Activated naive CD8-positive, alpha-beta T cell (primary cell): Measurements from ENCODE around the gene ECE1.

Source experiments
- H3K27ac Mint-ChIP-seq: one replicate; pipeline ENCODE4 v1.8.0; 2021; ENCODE audit warnings: mixed read lengths
- H3K27me3 Mint-ChIP-seq: one replicate; pipeline ENCODE4 v1.8.0; 2021; ENCODE audit warnings: mixed read lengths
- H3K36me3 Mint-ChIP-seq: one replicate; pipeline ENCODE4 v1.8.0; 2021; ENCODE audit warnings: mixed read lengths
- H3K4me1 Mint-ChIP-seq: one replicate; pipeline ENCODE4 v1.8.0; 2021; ENCODE audit warnings: low read depth, mixed read lengths
- H3K4me3 Mint-ChIP-seq: one replicate; pipeline ENCODE4 v1.8.0; 2021; ENCODE audit warnings: mild to moderate bottlenecking, mixed read lengths
- H3K9me3 Mint-ChIP-seq: one replicate; pipeline ENCODE4 v1.8.0; 2021; ENCODE audit warnings: low read depth, mixed read lengths

The ECE1 gene

GRCh38 chr1:21289700-21290545 lies at the start of gene ECE1:
ECE1 (minus strand) TSS chr1:21290463; CDS start chr1:21290414, 49 bp downstream.
- Mint-ChIP-seq H3K9me3 (no peaks in the 10 kb centered on the region), H3K27me3 (no peaks in the 10 kb centered on the region), H3K27ac (peak within 1 kb of the TSS; percentile 94)

DNA sequence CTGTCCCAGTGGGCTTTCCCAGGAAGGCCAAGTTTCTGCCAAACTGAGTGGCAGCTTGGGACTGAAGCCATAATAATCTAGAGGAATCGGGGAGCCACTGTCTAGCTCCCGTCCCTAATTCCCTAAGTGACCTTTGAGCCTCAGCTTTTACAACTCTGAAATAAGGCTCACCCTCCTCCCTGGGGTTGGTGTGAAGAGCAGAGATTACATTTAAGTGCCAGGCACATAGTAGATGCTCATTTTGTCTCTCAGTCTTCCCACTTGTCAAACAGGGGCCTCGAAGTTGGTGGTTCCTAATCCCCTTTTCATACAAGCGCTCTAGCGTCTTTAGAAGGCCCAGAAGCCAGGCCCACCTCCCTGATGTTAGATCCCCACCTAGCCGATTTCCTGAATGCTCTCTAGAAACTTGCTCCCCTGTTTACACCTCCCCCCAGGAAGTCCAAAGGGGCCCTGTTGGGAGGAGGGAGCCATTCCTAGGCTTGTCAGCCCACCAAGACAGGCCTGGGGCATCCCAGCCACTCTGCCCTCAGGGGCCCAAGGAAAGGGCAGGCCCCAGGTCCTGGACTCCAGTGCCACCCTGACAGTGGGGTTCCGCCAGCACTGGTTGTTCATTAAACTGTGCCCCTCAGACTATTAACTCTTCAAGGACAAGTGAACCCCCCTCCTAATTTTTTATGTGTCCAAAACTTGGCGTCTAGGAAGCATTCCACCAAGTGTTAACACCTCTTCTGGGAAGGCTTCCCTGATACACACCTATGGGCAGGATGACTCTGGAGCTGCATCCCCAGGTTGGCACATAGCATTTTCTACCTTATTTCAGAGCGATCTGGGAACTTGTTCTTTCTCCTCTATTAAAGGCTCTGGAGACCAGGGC lies 49.3 kb upstream of the ECE1 start:
- Mint-ChIP-seq H3K36me3 (no peaks in the 10 kb centered on the region), H3K9me3 (no peaks in the 10 kb centered on the region), H3K4me3 (peak overlapping the region; percentile 7), H3K4me1 (peaks cover 89% of the 10 kb centered on the region), H3K27ac (peak overlapping the region; percentile 61), H3K27me3 (no peaks in the 10 kb centered on the region)

More at GRCh38 chr1:21289700-21290545, at the start of gene ECE1:
- Mint-ChIP-seq H3K36me3 (peaks cover 2% of the 10 kb centered on the region), H3K4me1 (peaks cover 58% of the 10 kb centered on the region), H3K4me3 (peak within 1 kb of the TSS; percentile 90)

GRCh38 chr1:21338573-21339355 lies 48.5 kb upstream of the ECE1 start:
- H3K4me1 Mint-ChIP-seq = peaks cover 93% of the 10 kb centered on the region
- H3K9me3 Mint-ChIP-seq = no peaks in the 10 kb centered on the region
- no peaks in the 10 kb centered on the region for H3K27me3 Mint-ChIP-seq
- H3K27ac Mint-ChIP-seq = peak overlapping the region; percentile 61
- peak overlapping the region; percentile 27 for H3K4me3 Mint-ChIP-seq
- H3K36me3 Mint-ChIP-seq = no peaks in the 10 kb centered on the region

DNA sequence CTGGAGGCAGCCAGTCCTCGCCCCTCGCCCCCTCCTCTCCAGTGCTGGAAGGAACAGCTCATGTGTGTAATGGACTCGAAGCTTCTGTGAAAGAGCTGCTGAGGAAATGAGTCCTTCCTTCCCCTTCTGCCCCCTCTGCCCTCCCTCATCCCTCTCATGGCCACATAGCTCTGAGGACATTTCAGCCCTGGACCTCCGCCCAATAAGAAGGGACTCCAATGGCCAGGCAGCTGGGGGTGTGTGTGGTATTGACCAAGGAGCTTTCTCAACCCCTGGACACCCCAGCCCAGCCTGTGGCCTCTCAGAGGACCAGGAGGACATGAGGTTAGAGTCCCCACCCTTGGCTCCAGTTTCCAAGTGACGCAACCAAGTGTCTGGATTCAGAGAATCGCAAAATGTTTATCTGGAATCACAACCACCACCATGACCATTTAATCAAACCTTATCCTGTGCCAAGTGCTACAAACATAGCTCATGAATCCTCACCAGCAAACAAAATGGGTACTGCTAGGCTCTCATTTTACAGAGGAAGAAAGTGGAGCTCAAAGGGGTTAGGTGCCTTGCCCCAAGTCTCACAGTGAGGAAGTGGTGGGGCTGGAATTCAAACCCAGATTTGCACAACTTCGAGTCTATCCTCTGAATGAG lies 47.8 kb upstream of the ECE1 start:
- H3K36me3 Mint-ChIP-seq = no peaks in the 10 kb centered on the region
- peak overlapping the region; percentile 61 for H3K27ac Mint-ChIP-seq
- H3K4me1 Mint-ChIP-seq = peaks cover 91% of the 10 kb centered on the region
- no peaks in the 10 kb centered on the region for H3K27me3 Mint-ChIP-seq
- H3K4me3 Mint-ChIP-seq = peak overlapping the region; percentile 27
- H3K9me3 Mint-ChIP-seq = no peaks in the 10 kb centered on the region

DNA sequence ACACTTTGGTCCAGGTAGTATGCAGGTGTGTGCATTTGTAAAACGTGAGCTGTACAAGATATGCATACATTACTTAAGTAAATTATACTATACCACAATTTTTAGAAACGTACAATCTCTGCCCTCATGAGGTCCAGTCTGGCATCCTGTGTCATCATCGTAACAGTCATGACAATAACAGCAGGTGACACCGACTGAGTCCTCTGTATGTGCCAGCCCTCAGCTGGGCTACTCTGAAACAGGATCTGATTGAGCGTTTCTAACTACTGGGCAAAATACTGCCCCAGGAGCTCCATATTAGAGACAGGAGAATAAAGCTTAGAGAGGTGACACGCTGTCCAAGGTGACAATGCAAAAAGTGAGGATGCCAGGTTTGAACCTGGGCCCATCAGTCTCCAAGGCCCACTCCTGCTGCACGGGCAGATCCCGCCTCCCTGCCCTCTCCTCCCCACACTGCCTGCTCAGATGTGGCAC lies 47.2 kb upstream of the ECE1 start:
- H3K36me3 Mint-ChIP-seq = no peaks in the 10 kb centered on the region
- peaks cover 90% of the 10 kb centered on the region for H3K4me1 Mint-ChIP-seq
- peak overlapping the region; percentile 54 for H3K27ac Mint-ChIP-seq
- no peaks in the 10 kb centered on the region for H3K27me3 Mint-ChIP-seq
- H3K4me3 Mint-ChIP-seq = peak overlapping the region; percentile 10
- H3K9me3 Mint-ChIP-seq = no peaks in the 10 kb centered on the region

GRCh38 chr1:21337010-21337437 lies 46.8 kb upstream of the ECE1 start:
- no peaks in the 10 kb centered on the region for H3K9me3 Mint-ChIP-seq

GRCh38 chr1:21335750-21336224 lies 45.5 kb upstream of the ECE1 start:
- Mint-ChIP-seq H3K4me1 (peaks cover 87% of the 10 kb centered on the region), H3K36me3 (peaks cover 2% of the 10 kb centered on the region), H3K4me3 (peak overlapping the region; percentile 90), H3K27me3 (no peaks in the 10 kb centered on the region), H3K9me3 (no peaks in the 10 kb centered on the region), H3K27ac (peak overlapping the region; percentile 97)

More at GRCh38 chr1:21337010-21337437, 46.8 kb upstream of the ECE1 start:
- H3K27me3 Mint-ChIP-seq = no peaks in the 10 kb centered on the region
- H3K4me3 Mint-ChIP-seq = no peak overlapping the region
- no peak overlapping the region for H3K27ac Mint-ChIP-seq
- H3K36me3 Mint-ChIP-seq = no peaks in the 10 kb centered on the region
- peaks cover 89% of the 10 kb centered on the region for H3K4me1 Mint-ChIP-seq

DNA sequence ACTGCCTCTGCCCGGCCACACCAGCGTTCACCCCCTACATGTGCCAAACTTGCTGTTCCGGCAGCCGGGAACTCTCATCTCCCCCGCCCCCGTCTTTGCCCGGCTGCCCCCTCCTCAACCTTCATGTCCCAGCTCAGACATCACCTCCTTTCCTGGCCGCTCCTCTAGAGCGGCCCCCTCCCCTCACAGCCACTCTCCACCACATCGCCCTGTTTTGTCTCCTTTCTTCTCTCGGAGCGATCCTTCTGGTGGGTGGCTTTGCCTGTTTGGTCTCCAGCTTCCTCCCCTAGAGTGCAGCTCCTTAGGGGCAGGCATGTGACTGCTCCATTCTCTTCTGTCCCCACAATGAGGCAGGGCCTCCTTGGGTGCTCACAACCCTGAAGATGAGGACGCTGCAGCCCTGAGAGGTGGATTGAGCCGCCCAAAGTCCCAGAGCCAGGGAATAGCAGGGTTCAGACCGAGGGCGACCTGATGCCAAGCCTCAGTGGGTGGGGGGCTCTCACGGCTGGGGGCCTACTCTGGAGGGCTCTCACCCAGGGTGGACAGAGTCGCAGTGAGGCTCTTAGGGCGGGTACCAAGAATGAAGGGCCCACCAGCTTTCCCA lies 44.9 kb upstream of the ECE1 start:
- H3K36me3 Mint-ChIP-seq = peaks cover 4% of the 10 kb centered on the region
- peaks cover 90% of the 10 kb centered on the region for H3K4me1 Mint-ChIP-seq
- H3K27ac Mint-ChIP-seq = peak overlapping the region; percentile 97
- no peaks in the 10 kb centered on the region for H3K9me3 Mint-ChIP-seq
- no peaks in the 10 kb centered on the region for H3K27me3 Mint-ChIP-seq
- H3K4me3 Mint-ChIP-seq = peak overlapping the region; percentile 90

DNA sequence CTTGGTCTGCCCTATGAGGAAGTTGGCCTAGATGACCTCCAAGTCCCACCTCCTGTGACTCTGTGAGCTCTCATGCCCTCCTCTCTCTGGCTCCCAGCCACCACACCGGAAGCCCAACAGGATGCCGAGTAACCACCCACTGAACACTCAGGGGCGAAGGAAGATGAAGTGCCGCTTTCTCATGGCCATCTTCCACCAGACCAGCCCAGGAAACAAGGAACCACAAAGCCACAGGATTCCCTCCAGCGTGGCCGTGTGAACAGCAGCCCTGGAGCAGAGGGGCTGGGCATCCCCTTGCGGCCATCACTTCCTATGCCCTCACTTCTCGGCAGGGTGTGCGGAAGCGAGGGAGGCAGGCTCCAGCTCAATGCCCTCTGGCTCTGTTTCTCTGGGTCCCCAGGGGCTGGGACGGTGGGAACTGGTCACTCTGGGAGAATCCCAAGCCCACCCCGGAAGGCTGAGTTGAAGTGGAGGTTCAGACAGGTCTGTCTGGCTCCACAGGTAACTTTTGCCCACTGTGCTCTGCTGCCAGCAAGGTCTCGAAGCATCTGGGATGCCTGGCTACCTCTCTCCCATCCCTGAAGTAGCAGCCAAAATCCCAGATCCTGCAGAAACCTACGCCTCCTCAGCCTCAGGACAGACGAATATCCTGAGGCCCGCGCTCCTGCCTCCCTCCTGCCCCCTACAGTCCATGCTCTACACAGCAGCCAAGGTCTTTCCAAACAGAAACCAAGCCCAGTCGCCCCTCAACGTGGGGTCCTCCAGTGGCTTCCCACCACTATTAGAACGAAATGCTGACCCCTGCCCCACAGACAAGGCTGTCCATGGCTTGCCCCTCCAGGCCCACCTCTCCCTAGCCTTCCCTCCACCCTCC lies 44.2 kb upstream of the ECE1 start:
- Mint-ChIP-seq H3K27ac (peak overlapping the region; percentile 97), H3K27me3 (no peaks in the 10 kb centered on the region), H3K9me3 (no peaks in the 10 kb centered on the region), H3K36me3 (peaks cover 4% of the 10 kb centered on the region), H3K4me3 (peak overlapping the region; percentile 90), H3K4me1 (peaks cover 88% of the 10 kb centered on the region)

GRCh38 chr1:21333824-21334213 lies 43.6 kb upstream of the ECE1 start:
- Mint-ChIP-seq H3K27ac (peak overlapping the region; percentile 97), H3K9me3 (no peaks in the 10 kb centered on the region), H3K36me3 (peaks cover 4% of the 10 kb centered on the region), H3K4me3 (peak overlapping the region; percentile 90), H3K4me1 (peaks cover 87% of the 10 kb centered on the region), H3K27me3 (no peaks in the 10 kb centered on the region)

- H3K4me1 Mint-ChIP-seq = peaks cover 83% of the 10 kb centered on the region
- peak overlapping the region; percentile 44 for H3K4me3 Mint-ChIP-seq
- no peaks in the 10 kb centered on the region for H3K9me3 Mint-ChIP-seq
Observed at GRCh38 chr1:21332554-21333311, 42.5 kb upstream of the ECE1 start.

GRCh38 chr1:21331752-21332478 lies 41.7 kb upstream of the ECE1 start:
- H3K27ac Mint-ChIP-seq = peak overlapping the region; percentile 80
- H3K4me3 Mint-ChIP-seq = peak overlapping the region; percentile 38
- H3K27me3 Mint-ChIP-seq = no peaks in the 10 kb centered on the region
- no peaks in the 10 kb centered on the region for H3K9me3 Mint-ChIP-seq
- H3K4me1 Mint-ChIP-seq = peaks cover 82% of the 10 kb centered on the region
- peaks cover 7% of the 10 kb centered on the region for H3K36me3 Mint-ChIP-seq

More at GRCh38 chr1:21332554-21333311, 42.5 kb upstream of the ECE1 start:
- Mint-ChIP-seq H3K27ac (peak overlapping the region; percentile 86), H3K36me3 (peaks cover 7% of the 10 kb centered on the region), H3K27me3 (no peaks in the 10 kb centered on the region)
